GM12872 (cell line): ENCODE results near the gene MYH3.

Source experiments
- TF ChIP-seq, protein P1 (sequence below): IDR thresholded peaks from 3 replicates; pipeline ENCODE4 v1.5.1; 2011; ENCODE audit warnings: low read depth, mild to moderate bottlenecking, low read length, moderate library complexity; ENCODE audit not compliant: insufficient read depth

Gene MYH3

GRCh38 chr17:10612957-10613744, 44.0 kb downstream of the MYH3 start:
- TF ChIP-seq, protein P1, sequence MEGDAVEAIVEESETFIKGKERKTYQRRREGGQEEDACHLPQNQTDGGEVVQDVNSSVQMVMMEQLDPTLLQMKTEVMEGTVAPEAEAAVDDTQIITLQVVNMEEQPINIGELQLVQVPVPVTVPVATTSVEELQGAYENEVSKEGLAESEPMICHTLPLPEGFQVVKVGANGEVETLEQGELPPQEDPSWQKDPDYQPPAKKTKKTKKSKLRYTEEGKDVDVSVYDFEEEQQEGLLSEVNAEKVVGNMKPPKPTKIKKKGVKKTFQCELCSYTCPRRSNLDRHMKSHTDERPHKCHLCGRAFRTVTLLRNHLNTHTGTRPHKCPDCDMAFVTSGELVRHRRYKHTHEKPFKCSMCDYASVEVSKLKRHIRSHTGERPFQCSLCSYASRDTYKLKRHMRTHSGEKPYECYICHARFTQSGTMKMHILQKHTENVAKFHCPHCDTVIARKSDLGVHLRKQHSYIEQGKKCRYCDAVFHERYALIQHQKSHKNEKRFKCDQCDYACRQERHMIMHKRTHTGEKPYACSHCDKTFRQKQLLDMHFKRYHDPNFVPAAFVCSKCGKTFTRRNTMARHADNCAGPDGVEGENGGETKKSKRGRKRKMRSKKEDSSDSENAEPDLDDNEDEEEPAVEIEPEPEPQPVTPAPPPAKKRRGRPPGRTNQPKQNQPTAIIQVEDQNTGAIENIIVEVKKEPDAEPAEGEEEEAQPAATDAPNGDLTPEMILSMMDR = no peak

DNA sequence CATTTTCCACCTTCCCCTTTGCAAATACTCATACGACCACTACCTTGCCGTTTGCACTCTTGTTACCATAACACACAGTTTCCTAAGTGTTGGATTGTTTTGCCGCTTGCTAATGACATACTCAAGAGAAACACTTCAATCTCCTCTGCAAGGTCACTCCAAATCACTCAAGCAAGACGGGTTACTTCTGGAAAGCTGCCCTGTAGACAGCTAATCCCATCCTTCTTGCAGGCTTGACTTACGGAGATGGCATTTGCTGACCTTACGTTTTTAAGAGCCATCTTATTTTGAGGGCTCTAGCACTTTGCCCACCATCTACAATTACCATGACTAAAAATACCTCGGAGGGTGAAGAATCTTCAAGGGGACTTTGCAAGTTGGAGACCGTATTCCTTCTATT, 46.2 kb downstream of the MYH3 start:
- TF ChIP-seq, protein P1 = no peak

GRCh38 chr17:10608244-10608643, 48.9 kb downstream of the MYH3 start:
- TF ChIP-seq, protein P1 = no peak

DNA sequence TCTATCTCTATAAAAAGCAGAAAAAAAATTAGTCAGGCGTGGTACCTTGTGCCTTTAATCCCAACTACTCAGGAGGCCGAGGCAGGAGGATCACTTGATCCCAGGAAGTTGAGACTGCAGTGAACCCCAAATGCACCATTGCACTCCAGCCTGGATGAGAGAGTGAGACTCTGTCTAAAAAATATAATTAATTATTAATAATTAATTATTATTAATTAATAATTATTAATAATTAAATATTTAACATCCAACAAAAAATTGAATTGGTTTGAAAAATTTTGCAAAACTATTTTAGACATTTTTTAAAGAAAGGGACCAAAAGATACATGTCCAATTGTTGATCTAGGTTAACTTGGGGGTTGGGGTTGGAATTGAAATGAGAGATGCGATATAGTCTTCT, 51.0 kb downstream of the MYH3 start:
- TF ChIP-seq, protein P1 = no peak

GRCh38 chr17:10605221-10605783, 51.8 kb downstream of the MYH3 start:
- TF ChIP-seq, protein P1 = no peak

DNA sequence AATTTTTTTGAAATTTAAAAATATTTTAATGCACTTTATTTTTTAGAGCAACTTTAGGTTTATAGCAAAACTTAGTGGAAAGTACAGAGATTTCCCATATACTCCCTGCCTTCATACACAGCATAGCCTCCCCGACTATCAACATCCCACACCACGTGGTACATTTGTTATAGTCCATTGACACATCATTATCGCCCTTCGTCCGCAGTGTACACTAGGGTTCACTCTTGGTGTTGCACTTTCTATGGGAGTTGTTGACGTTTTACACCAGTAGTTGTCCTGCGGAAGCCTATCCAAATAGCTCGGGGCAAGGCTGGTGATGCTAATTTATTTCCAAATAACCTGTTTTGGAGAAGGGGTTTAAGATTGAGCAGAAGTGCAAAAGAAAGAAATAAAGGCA, 52.6 kb downstream of the MYH3 start:
- TF ChIP-seq, protein P1 = no peak

DNA sequence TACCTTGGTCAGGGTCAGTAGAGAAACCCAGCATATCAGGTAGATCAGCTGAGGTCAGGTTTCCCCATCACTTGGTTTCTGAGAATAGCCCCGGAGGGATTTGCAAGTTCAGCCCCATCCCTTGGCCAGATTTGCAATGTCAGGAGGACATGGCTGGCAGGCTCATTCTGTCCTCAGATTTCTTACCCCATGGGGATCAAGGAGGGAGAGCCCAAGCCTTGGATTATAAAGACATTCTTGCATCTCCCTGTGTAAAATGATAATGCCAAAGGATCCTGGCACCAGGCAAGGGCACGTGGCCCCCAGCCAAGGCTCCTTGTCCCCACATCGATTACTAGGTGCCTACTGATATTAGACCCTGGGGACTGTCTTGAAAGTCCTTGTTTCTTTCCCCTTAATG, 53.2 kb downstream of the MYH3 start:
- TF ChIP-seq, protein P1 = no peak
